DND-41 (cell line): ENCODE measurements around the gene MCF2L2.
"Not testable (repeated sequence)": the region's sequence is repeated elsewhere in the genome, so short reads cannot be mapped to it uniquely, and the experiment has no call there.

Experiments used
- ATAC-seq: fragments of 200-7000 bp; cut with Tn5 transposase; 3 replicates; pipeline ENCODE4 v1.9.1; 2021; ENCODE audit warnings: low read depth; ENCODE audit not compliant: insufficient read depth
- DNase-seq: peaks from one replicate; pipeline ENCODE4 v3.0.0-alpha.2; 2020
- H2AFZ ChIP-seq: 2 replicates; pipeline ENCODE4 v1.6.0; 2012; ENCODE audit warnings: low read depth, low read length
- H3K27ac ChIP-seq: 2 replicates; pipeline ENCODE4 v1.5.1; 2012; ENCODE audit warnings: low read length, inconsistent platforms
- H3K27me3 ChIP-seq: fragments of 200-600 bp; sonication (generic); 2 replicates; pipeline ENCODE4 v1.6.0; 2012; ENCODE audit warnings: low read length, mild to moderate bottlenecking, inconsistent platforms; ENCODE audit not compliant: insufficient read depth, poor library complexity
- H3K36me3 ChIP-seq: 2 replicates; pipeline ENCODE4 v1.5.1; 2012; ENCODE audit warnings: low read length, inconsistent platforms; ENCODE audit not compliant: insufficient read depth
- H3K4me1 ChIP-seq: 2 replicates; pipeline ENCODE4 v1.5.1; 2012; ENCODE audit warnings: mild to moderate bottlenecking, low read length; ENCODE audit not compliant: insufficient read depth
- H3K4me2 ChIP-seq: 2 replicates; pipeline ENCODE4 v1.6.0; 2012; ENCODE audit warnings: mild to moderate bottlenecking, moderate library complexity, low read length, inconsistent platforms; ENCODE audit not compliant: insufficient read depth
- H3K4me3 ChIP-seq, 2 experiments: fragments of 200-600 bp in 1 of 2; shearing (Covaris generic) in 1 of 2; 2 replicates each; pipeline ENCODE4 v1.5.1; 2012 to 2016; ENCODE audit warnings: inconsistent platforms in 2 of 2, low read length in 2 of 2, mild to moderate bottlenecking in 2 of 2, low read depth in 1 of 2, moderate library complexity in 1 of 2
- H3K79me2 ChIP-seq: 2 replicates; pipeline ENCODE4 v1.6.0; 2012; ENCODE audit warnings: low read length, inconsistent platforms; ENCODE audit not compliant: insufficient read depth
- H3K9ac ChIP-seq: 2 replicates; pipeline ENCODE4 v1.6.0; 2012; ENCODE audit warnings: low read depth, mild to moderate bottlenecking, inconsistent platforms, low read length, moderate library complexity
- H3K9me3 ChIP-seq: 2 replicates; pipeline ENCODE4 v1.5.1; 2012; ENCODE audit warnings: low read length, moderate library complexity, mild to moderate bottlenecking, inconsistent platforms; ENCODE audit not compliant: insufficient read depth, severe bottlenecking
- H4K20me1 ChIP-seq: 2 replicates; pipeline ENCODE4 v1.6.0; 2012; ENCODE audit warnings: low read length; ENCODE audit not compliant: insufficient read depth
- EZH2 ChIP-seq: IDR thresholded peaks from 3 replicates; pipeline ENCODE4 v1.6.1; 2012; ENCODE audit warnings: borderline replicate concordance, low read depth, mild to moderate bottlenecking, moderate library complexity, low read length, inconsistent platforms; ENCODE audit not compliant: severe bottlenecking
- TF ChIP-seq, protein P1 (sequence below): IDR thresholded peaks from 2 replicates; pipeline ENCODE4 v1.5.1; 2012; ENCODE audit warnings: borderline replicate concordance, low read length, moderate library complexity, mild to moderate bottlenecking; ENCODE audit not compliant: poor library complexity, severe bottlenecking; ENCODE audit errors: extremely low read depth

The MCF2L2 gene

DNA sequence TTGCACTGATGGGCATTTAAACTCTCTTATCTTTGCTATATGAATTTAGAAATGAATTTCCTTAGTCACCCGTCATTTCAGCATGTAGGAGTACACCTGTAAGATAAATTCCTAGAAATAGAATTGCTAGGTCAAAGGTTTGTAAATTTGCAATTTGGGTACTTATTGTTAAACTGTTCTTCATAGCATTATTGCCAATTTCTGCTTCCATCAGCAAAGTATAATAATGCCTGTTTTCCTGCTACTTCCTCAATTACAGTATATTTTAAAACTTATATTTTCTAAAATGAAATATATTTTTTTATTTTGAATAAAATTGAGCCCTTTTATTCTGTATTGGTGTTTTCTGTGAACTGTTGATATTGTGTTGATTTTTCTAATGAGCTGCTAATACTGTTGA, 16.3 kb upstream of the MCF2L2 start:
- Histone ChIP-seq H3K79me2 (no peaks in the 10 kb centered on the region), H3K9me3 (peaks cover 18% of the 10 kb centered on the region), H3K4me1 (peaks cover 14% of the 10 kb centered on the region; the same call in 1 of the 2 replicates), H3K36me3 (no peaks in the 10 kb centered on the region), H3K4me2 (no peak overlapping the region), H4K20me1 (no peaks in the 10 kb centered on the region), H3K27ac (no peak overlapping the region), H3K9ac (no peak overlapping the region), H2AFZ (no peak overlapping the region), H3K4me3 (no peak overlapping the region), H3K27me3 (peaks cover 20% of the 10 kb centered on the region)
- DNase-seq (no peak), ATAC-seq (no peak)
- no peak for TF ChIP-seq EZH2
- TF ChIP-seq, protein P1, sequence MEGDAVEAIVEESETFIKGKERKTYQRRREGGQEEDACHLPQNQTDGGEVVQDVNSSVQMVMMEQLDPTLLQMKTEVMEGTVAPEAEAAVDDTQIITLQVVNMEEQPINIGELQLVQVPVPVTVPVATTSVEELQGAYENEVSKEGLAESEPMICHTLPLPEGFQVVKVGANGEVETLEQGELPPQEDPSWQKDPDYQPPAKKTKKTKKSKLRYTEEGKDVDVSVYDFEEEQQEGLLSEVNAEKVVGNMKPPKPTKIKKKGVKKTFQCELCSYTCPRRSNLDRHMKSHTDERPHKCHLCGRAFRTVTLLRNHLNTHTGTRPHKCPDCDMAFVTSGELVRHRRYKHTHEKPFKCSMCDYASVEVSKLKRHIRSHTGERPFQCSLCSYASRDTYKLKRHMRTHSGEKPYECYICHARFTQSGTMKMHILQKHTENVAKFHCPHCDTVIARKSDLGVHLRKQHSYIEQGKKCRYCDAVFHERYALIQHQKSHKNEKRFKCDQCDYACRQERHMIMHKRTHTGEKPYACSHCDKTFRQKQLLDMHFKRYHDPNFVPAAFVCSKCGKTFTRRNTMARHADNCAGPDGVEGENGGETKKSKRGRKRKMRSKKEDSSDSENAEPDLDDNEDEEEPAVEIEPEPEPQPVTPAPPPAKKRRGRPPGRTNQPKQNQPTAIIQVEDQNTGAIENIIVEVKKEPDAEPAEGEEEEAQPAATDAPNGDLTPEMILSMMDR = no peak

DNA sequence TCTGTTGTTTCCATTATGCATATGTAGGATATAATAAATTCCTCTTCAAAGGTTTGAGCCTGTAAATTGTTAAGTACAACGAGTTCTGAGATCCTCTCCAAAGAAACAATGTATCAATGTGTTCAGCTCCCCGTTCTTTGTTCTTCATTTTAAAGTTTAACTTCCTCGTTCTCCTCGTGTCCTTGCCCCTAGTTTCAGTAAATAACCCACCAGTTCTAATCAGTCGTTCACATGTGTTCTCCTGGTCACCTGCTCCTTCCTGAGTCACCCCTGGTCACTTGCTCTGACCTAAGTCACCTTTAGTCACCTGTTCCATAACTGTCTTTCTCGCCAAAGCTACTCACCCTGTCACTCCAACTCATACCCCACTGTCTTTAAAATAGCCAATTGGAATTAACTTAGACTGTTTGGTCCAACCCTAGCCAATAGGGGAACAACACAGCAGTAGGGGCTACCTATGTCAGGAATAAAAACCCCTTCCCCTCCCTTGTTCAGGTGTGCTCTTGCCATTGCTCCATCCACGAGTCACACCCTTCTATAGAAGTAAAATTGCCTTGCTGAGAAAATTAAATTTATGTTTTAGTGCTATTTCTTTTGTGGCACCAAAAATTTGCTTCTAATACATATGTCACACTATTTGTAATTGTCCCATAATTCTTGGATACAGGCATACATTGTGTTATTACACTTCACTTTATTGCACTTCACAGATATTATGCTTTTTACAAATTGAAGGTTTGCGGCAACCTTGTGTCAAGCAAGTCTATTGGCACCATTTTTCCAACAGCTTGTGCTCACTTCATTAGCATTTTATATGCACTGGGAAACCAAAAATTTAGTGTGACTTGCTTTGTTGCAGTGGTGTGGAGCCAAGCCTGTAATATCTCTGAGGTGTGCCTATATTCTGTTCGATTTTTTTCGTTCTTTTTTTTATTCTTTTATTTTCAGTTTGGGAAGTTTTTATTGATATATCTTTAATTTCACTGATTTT, 15.3 kb upstream of the MCF2L2 start:
- Histone ChIP-seq H3K27ac (no peak overlapping the region), H3K79me2 (no peaks in the 10 kb centered on the region), H2AFZ (no peak overlapping the region), H4K20me1 (no peaks in the 10 kb centered on the region), H3K4me2 (no peak overlapping the region), H3K4me1 (peaks cover 14% of the 10 kb centered on the region; the same call in 1 of the 2 replicates), H3K4me3 (no peak overlapping the region), H3K9me3 (peaks cover 18% of the 10 kb centered on the region), H3K9ac (no peak overlapping the region), H3K27me3 (peaks cover 17% of the 10 kb centered on the region), H3K36me3 (no peaks in the 10 kb centered on the region)
- TF ChIP-seq, protein P1 = no peak
- TF ChIP-seq EZH2 = no peak
- DNase-seq (no peak), ATAC-seq (no peak)

- no peaks in the 10 kb centered on the region for H3K36me3 ChIP-seq
- H3K27me3 ChIP-seq = peaks cover 10% of the 10 kb centered on the region
- TF ChIP-seq EZH2 = no peak
- TF ChIP-seq, protein P1 = no peak
- ATAC-seq (no peak), DNase-seq (no peak)
- H2AFZ ChIP-seq = no peak overlapping the region
- no peak overlapping the region for H3K9ac ChIP-seq
- H3K9me3 ChIP-seq = peaks cover 18% of the 10 kb centered on the region
- H3K27ac ChIP-seq = no peak overlapping the region
- no peak overlapping the region for H3K4me3 ChIP-seq
- H3K4me2 ChIP-seq = no peak overlapping the region
- H3K79me2 ChIP-seq = no peaks in the 10 kb centered on the region
- H3K4me1 ChIP-seq = peaks cover 10% of the 10 kb centered on the region; the same call in 1 of the 2 replicates
- H4K20me1 ChIP-seq = no peaks in the 10 kb centered on the region
These were observed 14.6 kb upstream of the MCF2L2 start for GRCh38 chr3:183442994-183443393.

GRCh38 chr3:183440521-183440920, 12.1 kb upstream of the MCF2L2 start:
- H3K4me1 ChIP-seq, H3K27me3 ChIP-seq, ATAC-seq, H3K36me3 ChIP-seq, DNase-seq, H3K4me2 ChIP-seq, H3K79me2 ChIP-seq, H3K4me3 ChIP-seq, H4K20me1 ChIP-seq, H3K27ac ChIP-seq, H2AFZ ChIP-seq, H3K9ac ChIP-seq: not testable (repeated sequence)
- H3K9me3 ChIP-seq = peaks cover 18% of the 10 kb centered on the region
